Kidney epithelial cell (primary cell): ENCODE results near the gene NCBP3. TPM values are rescaled to one million over a fixed set of nuclear protein-coding genes. Genes with fewer than 3 reads are reported as not detected.

Experiments
- DNase-seq: peaks from one replicate; pipeline ENCODE4 v3.0.0-alpha.2; 2010; ENCODE audit warnings: low read depth
- H3K27me3 ChIP-seq: 2 replicates; pipeline ENCODE4 v1.6.0; 2011; ENCODE audit warnings: low read length; ENCODE audit not compliant: control insufficient read depth, insufficient read depth
- H3K36me3 ChIP-seq: 2 replicates; pipeline ENCODE4 v1.5.1; 2011; ENCODE audit warnings: low read length; ENCODE audit not compliant: control insufficient read depth, insufficient read depth
- H3K4me3 ChIP-seq: 2 replicates; pipeline ENCODE4 v1.5.1; 2011; ENCODE audit warnings: low read depth, mild to moderate bottlenecking, control low read depth, low read length
- total RNA-seq: library from RNA; depleted of rRNA; stranded (reverse); fragments of >200 nt; gene quantifications from 2 replicates; pipeline ENCODE4 v1.2.3, GENCODE V29; 2015
- TF ChIP-seq, protein P1 (sequence below): IDR thresholded peaks from 2 replicates; pipeline ENCODE4 v1.5.1; 2011; ENCODE audit warnings: mild to moderate bottlenecking, moderate library complexity, low read length, control low read depth, inconsistent platforms; ENCODE audit not compliant: insufficient read depth, poor library complexity, severe bottlenecking

The NCBP3 gene
- total RNA-seq, 1 donor from 2014 or later, result 29.1 TPM

DNA sequence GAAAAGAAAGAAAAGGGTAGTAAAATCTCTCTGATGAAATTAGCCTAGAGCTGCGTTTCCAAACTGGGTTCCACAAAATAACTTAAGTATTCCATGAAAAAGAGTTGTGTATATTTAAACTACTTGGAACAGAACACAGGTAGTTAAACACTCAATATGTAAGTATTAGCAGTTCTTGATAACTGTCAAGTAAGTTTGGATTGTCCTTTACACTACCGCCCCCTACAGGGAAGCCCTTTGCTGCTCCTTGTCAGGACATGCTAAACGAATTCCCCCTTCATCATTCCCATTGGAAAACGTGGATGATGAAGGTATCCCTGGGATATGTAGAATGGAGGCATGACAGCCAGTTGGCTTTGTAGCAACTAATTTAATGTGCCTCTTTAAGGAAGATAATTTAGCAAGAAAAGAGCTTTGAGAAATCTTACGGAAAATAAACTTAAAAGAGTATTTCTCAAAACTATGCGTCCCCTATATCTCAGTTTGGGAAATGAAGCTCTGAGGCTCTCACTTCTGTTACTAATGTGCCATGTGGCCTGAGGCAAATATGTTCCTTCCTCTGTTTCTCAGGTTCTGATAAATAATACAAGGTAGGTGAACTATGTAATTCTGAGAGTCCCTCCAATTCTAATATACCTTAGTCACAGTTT, 18.8 kb downstream of the NCBP3 start:
- peak; percentile 41 for DNase-seq
- Histone ChIP-seq H3K27me3 (no peaks in the 10 kb centered on the region), H3K4me3 (no peak overlapping the region), H3K36me3 (no peaks in the 10 kb centered on the region)
- TF ChIP-seq, protein P1, sequence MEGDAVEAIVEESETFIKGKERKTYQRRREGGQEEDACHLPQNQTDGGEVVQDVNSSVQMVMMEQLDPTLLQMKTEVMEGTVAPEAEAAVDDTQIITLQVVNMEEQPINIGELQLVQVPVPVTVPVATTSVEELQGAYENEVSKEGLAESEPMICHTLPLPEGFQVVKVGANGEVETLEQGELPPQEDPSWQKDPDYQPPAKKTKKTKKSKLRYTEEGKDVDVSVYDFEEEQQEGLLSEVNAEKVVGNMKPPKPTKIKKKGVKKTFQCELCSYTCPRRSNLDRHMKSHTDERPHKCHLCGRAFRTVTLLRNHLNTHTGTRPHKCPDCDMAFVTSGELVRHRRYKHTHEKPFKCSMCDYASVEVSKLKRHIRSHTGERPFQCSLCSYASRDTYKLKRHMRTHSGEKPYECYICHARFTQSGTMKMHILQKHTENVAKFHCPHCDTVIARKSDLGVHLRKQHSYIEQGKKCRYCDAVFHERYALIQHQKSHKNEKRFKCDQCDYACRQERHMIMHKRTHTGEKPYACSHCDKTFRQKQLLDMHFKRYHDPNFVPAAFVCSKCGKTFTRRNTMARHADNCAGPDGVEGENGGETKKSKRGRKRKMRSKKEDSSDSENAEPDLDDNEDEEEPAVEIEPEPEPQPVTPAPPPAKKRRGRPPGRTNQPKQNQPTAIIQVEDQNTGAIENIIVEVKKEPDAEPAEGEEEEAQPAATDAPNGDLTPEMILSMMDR, result peak; percentile 81

DNA sequence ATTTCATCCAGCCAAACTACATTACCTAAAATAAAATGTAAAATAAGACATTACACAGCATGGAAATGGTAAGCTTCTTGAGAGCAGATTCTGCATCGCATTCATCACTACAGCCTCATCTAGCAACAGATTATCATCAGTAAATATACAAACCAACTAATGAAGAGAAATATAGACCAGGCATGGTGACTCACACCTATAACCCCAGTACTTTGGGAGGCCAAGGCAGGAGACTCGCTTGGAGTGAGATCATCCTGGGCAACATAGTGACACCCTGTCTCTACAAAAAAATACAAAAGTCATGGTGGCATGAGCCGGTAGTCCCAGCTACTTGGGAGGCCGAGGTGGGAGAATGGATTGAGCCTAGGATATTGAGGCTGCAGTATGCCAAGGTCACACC, 19.9 kb downstream of the NCBP3 start:
- TF ChIP-seq, protein P1, result no peak
- Histone ChIP-seq H3K27me3 (no peaks in the 10 kb centered on the region), H3K36me3 (no peaks in the 10 kb centered on the region), H3K4me3 (no peak overlapping the region)
- no peak for DNase-seq

DNA sequence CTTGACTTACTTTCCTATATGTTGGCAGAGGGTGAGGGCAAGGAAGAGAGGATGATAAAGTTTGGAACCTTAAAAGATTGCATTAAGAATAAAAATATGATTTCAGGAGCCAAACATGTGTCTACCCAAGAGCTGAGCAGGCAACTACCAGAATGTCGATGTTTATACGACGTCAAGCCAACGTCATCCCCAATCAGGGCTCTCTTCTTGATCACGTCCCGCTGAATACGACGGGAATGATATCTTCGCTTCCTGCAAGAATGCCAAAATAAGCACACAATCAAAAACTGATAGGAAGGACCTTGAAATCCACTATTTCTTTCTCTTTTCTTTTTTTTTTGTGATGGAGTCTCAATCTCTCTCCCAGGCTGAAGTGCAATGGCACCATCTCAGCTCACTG, 24.9 kb downstream of the NCBP3 start:
- TF ChIP-seq, protein P1, result no peak
- DNase-seq, result no peak
- Histone ChIP-seq H3K4me3 (no peak overlapping the region), H3K36me3 (no peaks in the 10 kb centered on the region), H3K27me3 (no peaks in the 10 kb centered on the region)

DNA sequence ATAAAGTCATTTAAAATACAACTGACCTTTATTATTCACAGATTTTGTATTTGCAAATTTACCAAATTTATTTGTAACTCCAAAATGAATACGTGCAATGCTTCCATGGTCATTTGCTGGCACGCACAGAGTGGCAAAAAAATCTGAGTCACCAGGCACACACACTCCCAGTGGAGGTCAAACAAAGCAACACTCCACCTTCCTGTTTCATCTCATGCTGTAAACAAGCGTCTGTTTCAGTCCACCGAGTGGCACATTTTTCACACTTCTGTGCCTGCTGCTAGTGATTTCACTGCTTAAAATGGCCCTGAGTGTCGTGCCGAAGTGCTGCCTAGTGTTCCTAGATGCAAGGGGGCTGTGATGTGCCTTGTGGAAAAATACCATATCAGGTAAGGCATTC, 27.3 kb downstream of the NCBP3 start:
- Histone ChIP-seq H3K27me3 (no peaks in the 10 kb centered on the region), H3K4me3 (no peak overlapping the region), H3K36me3 (no peaks in the 10 kb centered on the region)
- TF ChIP-seq, protein P1, result no peak
- no peak for DNase-seq

DNA sequence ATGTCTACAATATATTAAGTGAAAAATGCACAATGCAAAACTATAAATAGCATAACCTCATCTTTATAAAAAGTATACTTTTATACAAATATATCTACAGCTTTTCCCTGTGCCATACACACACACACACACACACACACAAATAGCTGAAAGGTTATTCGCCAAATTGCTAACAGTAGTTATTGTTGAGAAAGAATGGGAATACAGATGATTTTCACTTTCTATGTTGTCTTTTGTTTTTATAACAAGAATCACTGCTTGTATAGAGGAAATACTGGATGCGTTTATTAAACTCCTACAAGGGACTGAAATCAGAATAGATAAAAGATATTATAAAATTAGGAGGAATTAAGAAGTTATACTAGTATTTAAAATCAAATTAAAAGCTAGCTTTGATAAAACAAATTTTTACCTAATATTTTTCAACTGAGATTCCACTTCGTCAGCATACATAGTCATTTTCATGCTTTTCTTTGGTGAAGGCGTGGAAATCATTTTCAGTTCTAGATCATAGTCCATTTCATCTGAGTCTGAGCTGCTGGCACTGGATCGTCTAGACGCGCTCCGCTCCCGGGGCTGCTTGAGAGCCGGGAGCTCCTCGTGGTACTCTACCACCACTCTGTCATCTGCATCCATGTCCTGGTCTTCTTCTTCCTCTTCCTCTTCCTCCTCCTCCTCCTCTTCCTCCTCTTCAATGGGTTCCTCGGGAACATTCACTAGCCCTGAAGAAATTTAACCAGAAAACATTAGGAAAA, 28.0 kb downstream of the NCBP3 start:
- no peak for DNase-seq
- Histone ChIP-seq H3K4me3 (no peak overlapping the region), H3K27me3 (no peaks in the 10 kb centered on the region), H3K36me3 (peaks cover 2% of the 10 kb centered on the region)
- TF ChIP-seq, protein P1, result no peak
